Trophoblast cell (in vitro differentiated cells and primary cell): ENCODE measurements around the gene SLC22A1.

Source experiments
- DNase-seq, 2 donors: peaks; one replicate each; pipeline ENCODE4 v3.0.0-alpha.2; 2016
- H2AFZ ChIP-seq: 2 replicates; pipeline ENCODE4 v1.6.1; 2013; ENCODE audit warnings: low read length, moderate library complexity, mild to moderate bottlenecking; ENCODE audit not compliant: insufficient read depth, poor library complexity
- H2AK5ac ChIP-seq: 2 replicates; pipeline ENCODE4 v1.6.1; 2013; ENCODE audit warnings: mild to moderate bottlenecking, low read length
- H2BK120ac ChIP-seq: 2 replicates; pipeline ENCODE4 v1.6.1; 2013; ENCODE audit warnings: low read length, mild to moderate bottlenecking, moderate library complexity; ENCODE audit not compliant: insufficient read depth, poor library complexity
- H2BK12ac ChIP-seq: 2 replicates; pipeline ENCODE4 v1.6.1; 2013; ENCODE audit warnings: mild to moderate bottlenecking, low read length, moderate library complexity
- H2BK5ac ChIP-seq: 2 replicates; pipeline ENCODE4 v1.6.1; 2013; ENCODE audit warnings: low read length, low read depth, moderate library complexity, mild to moderate bottlenecking; ENCODE audit not compliant: poor library complexity
- H3K14ac ChIP-seq: 2 replicates; pipeline ENCODE4 v1.6.1; 2013; ENCODE audit warnings: mild to moderate bottlenecking, low read length
- H3K18ac ChIP-seq: 2 replicates; pipeline ENCODE4 v1.6.1; 2013; ENCODE audit warnings: mild to moderate bottlenecking, low read length
- H3K23ac ChIP-seq: 2 replicates; pipeline ENCODE4 v1.6.1; 2013; ENCODE audit warnings: low read length
- H3K27ac ChIP-seq: 2 replicates; pipeline ENCODE4 v1.5.1; 2013; ENCODE audit warnings: low read depth, mild to moderate bottlenecking, inconsistent platforms, low read length, moderate library complexity
- H3K27me3 ChIP-seq: 2 replicates; pipeline ENCODE4 v1.6.1; 2013; ENCODE audit warnings: inconsistent platforms, mild to moderate bottlenecking, low read length, moderate library complexity; ENCODE audit not compliant: insufficient read depth
- H3K36me3 ChIP-seq, 2 experiments: 1 replicate in 1 of 2; 2 replicates in 1 of 2; pipeline ENCODE4 v1.6.1; 2013; ENCODE audit warnings: low read length in 2 of 2, mild to moderate bottlenecking in 2 of 2, moderate library complexity in 1 of 2; ENCODE audit not compliant: insufficient read depth in 2 of 2, control insufficient read depth in 1 of 2
- H3K4ac ChIP-seq: 2 replicates; pipeline ENCODE4 v1.6.1; 2013; ENCODE audit warnings: low read depth, mild to moderate bottlenecking, low read length, moderate library complexity
- H3K4me1 ChIP-seq, 2 experiments: 1 replicate in 1 of 2; 2 replicates in 1 of 2; pipeline ENCODE4 v1.6.1; 2013; ENCODE audit warnings: low read length in 2 of 2, mild to moderate bottlenecking in 2 of 2, moderate library complexity in 1 of 2; ENCODE audit not compliant: insufficient read depth in 2 of 2, control insufficient read depth in 1 of 2
- H3K4me2 ChIP-seq: 2 replicates; pipeline ENCODE4 v1.6.1; 2013; ENCODE audit warnings: inconsistent platforms, mild to moderate bottlenecking, low read length, moderate library complexity
- H3K4me3 ChIP-seq: 2 replicates; pipeline ENCODE4 v1.5.1; 2013; ENCODE audit warnings: mild to moderate bottlenecking, low read depth, low read length, inconsistent platforms
- H3K79me1 ChIP-seq: one replicate; pipeline ENCODE4 v1.6.1; 2013; ENCODE audit warnings: low read length
- H3K79me2 ChIP-seq: 2 replicates; pipeline ENCODE4 v1.6.1; 2013; ENCODE audit warnings: low read length, mild to moderate bottlenecking; ENCODE audit not compliant: control insufficient read depth, insufficient read depth, poor library complexity
- H3K9ac ChIP-seq: 2 replicates; pipeline ENCODE4 v1.6.1; 2013; ENCODE audit warnings: mild to moderate bottlenecking, low read length
- H3K9me3 ChIP-seq: 2 replicates; pipeline ENCODE4 v1.6.1; 2013; ENCODE audit warnings: low read depth, mild to moderate bottlenecking, control low read depth, inconsistent platforms, low read length; ENCODE audit not compliant: insufficient read depth
- H4K12ac ChIP-seq: 2 replicates; pipeline ENCODE4 v1.6.1; 2013; ENCODE audit warnings: low read depth, mild to moderate bottlenecking, low read length, moderate library complexity
- H4K8ac ChIP-seq: 2 replicates; pipeline ENCODE4 v1.6.1; 2013; ENCODE audit warnings: low read depth, mild to moderate bottlenecking, low read length, moderate library complexity
- H4K91ac ChIP-seq: one replicate; pipeline ENCODE4 v1.6.1; 2013; ENCODE audit warnings: low read depth, mild to moderate bottlenecking, low read length, moderate library complexity
- WGBS: extraction: QIAGEN DNeasy Blood & Tissue Kit; methylation state at CpG from one replicate; pipeline ENCODE4 v1.1.7; 2013; ENCODE audit warnings: missing lambda C conversion rate; ENCODE audit not compliant: insufficient read length, insufficient coverage; ENCODE audit errors: extremely low coverage; 5-methylcytosine and 5-hydroxymethylcytosine counted together

SLC22A1 gene

DNA sequence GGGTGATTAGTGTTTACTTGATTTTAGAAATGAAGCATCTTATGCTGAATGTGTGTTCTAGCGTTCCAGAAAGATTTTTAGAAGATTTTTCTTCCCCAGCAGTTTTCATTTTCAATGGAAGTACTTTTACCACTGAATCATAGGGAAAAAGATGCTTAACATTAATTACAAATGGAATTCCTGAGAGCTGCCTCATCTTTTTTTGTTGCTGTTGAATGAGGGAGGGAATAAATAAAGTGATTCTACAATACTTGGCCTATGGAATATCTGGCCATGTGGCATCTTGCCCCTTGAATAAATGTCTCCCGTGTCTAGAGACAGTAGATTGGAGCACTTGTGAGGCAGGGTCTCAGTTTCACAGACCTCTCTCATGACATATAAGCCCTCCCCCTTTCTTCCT, 44.1 kb upstream of the SLC22A1 start:
- no peak overlapping the region for H3K18ac ChIP-seq
- no peak overlapping the region for H2BK120ac ChIP-seq
- no peak overlapping the region for H4K12ac ChIP-seq
- no peak overlapping the region for H3K9ac ChIP-seq
- H2AFZ ChIP-seq, result no peak overlapping the region
- H3K23ac ChIP-seq, result no peak overlapping the region
- H3K9me3 ChIP-seq, result peaks cover 15% of the 10 kb centered on the region
- H4K91ac ChIP-seq, result no peak overlapping the region
- no peak overlapping the region for H3K4me3 ChIP-seq
- no peaks in the 10 kb centered on the region for H3K79me2 ChIP-seq
- H3K4ac ChIP-seq, result no peak overlapping the region
- H2BK5ac ChIP-seq, result no peak overlapping the region
- H3K27ac ChIP-seq, result no peak overlapping the region
- H3K14ac ChIP-seq, result no peak overlapping the region
- no peaks in the 10 kb centered on the region for H3K4me1 ChIP-seq
- peaks cover 57 to 72% of the 10 kb centered on the region in 2 experiments for H3K36me3 ChIP-seq
- WGBS, result no CpG with 5 or more reads among the region's 2 CpGs
- no peak overlapping the region for H2BK12ac ChIP-seq
- no peak overlapping the region for H3K4me2 ChIP-seq
- H3K27me3 ChIP-seq, result no peaks in the 10 kb centered on the region
- no peak overlapping the region for H4K8ac ChIP-seq
- H3K79me1 ChIP-seq, result no peaks in the 10 kb centered on the region
- DNase-seq, result no peak
- H2AK5ac ChIP-seq, result no peak overlapping the region

GRCh38 chr6:160078883-160079685, 42.5 kb upstream of the SLC22A1 start:
- Histone ChIP-seq H3K4me1 (no peaks in the 10 kb centered on the region), H2BK12ac (no peak overlapping the region), H3K27me3 (no peaks in the 10 kb centered on the region), H3K9me3 (peaks cover 15% of the 10 kb centered on the region), H4K91ac (no peak overlapping the region), H3K36me3 (peaks cover 54 to 67% of the 10 kb centered on the region in 2 experiments), H3K79me1 (no peaks in the 10 kb centered on the region), H3K14ac (no peak overlapping the region), H3K18ac (no peak overlapping the region), H2AK5ac (no peak overlapping the region), H2BK120ac (no peak overlapping the region), H3K23ac (no peak overlapping the region), H4K8ac (no peak overlapping the region), H3K27ac (no peak overlapping the region), H3K4me2 (no peak overlapping the region), H2AFZ (no peak overlapping the region), H3K79me2 (no peaks in the 10 kb centered on the region), H3K4me3 (no peak overlapping the region), H2BK5ac (no peak overlapping the region), H3K4ac (no peak overlapping the region), H3K9ac (no peak overlapping the region), H4K12ac (no peak overlapping the region)
- no CpG with 5 or more reads among the region's 23 CpGs for WGBS
- DNase-seq, result no peak

DNA sequence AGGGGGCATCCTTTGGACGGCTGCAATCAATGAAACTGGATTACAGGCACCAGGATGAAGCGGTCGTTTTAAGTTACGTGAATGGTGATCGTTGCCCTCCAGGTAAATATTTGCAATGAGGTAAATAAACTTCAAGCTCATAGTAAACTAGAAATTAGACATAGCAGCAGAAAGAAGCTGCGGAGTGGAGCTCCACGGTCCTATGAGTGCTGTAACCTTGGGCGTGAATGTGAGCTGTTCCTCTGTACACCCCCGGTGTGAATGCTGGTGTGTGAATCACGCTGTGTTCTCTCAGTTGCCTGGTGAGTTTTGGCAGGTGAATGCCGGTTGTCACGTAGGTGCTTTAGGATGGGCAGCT, 42.0 kb upstream of the SLC22A1 start:
- Histone ChIP-seq H2BK12ac (no peak overlapping the region), H3K9me3 (peaks cover 15% of the 10 kb centered on the region), H2AK5ac (no peak overlapping the region), H3K18ac (no peak overlapping the region), H3K14ac (no peak overlapping the region), H3K27ac (no peak overlapping the region), H3K9ac (no peak overlapping the region), H4K12ac (no peak overlapping the region), H2BK120ac (no peak overlapping the region), H4K91ac (no peak overlapping the region), H3K4me1 (no peaks in the 10 kb centered on the region), H3K79me1 (no peaks in the 10 kb centered on the region), H3K27me3 (no peaks in the 10 kb centered on the region), H2AFZ (no peak overlapping the region), H3K4ac (no peak overlapping the region), H3K4me2 (no peak overlapping the region), H3K36me3 (peaks cover 58 to 71% of the 10 kb centered on the region in 2 experiments), H2BK5ac (no peak overlapping the region), H3K4me3 (no peak overlapping the region), H3K79me2 (no peaks in the 10 kb centered on the region), H3K23ac (no peak overlapping the region), H4K8ac (no peak overlapping the region)
- no CpG with 5 or more reads among the region's 12 CpGs for WGBS
- peak in 1 of 2 donors; percentile 57 for DNase-seq

GRCh38 chr6:160080097-160080496, 41.5 kb upstream of the SLC22A1 start:
- no peak overlapping the region for H4K8ac ChIP-seq
- no peak overlapping the region for H3K4me3 ChIP-seq
- peaks cover 59 to 71% of the 10 kb centered on the region in 2 experiments for H3K36me3 ChIP-seq
- H2BK120ac ChIP-seq, result no peak overlapping the region
- H3K4ac ChIP-seq, result no peak overlapping the region
- DNase-seq, result no peak
- H3K9me3 ChIP-seq, result peaks cover 15% of the 10 kb centered on the region
- H3K23ac ChIP-seq, result no peak overlapping the region
- no peak overlapping the region for H2BK12ac ChIP-seq
- no peak overlapping the region for H2AK5ac ChIP-seq
- H4K91ac ChIP-seq, result no peak overlapping the region
- no peak overlapping the region for H2AFZ ChIP-seq
- H3K9ac ChIP-seq, result no peak overlapping the region
- H3K18ac ChIP-seq, result no peak overlapping the region
- no peaks in the 10 kb centered on the region for H3K79me1 ChIP-seq
- H3K4me2 ChIP-seq, result no peak overlapping the region
- no peak overlapping the region for H4K12ac ChIP-seq
- H3K79me2 ChIP-seq, result no peaks in the 10 kb centered on the region
- no peaks in the 10 kb centered on the region for H3K27me3 ChIP-seq
- H3K27ac ChIP-seq, result no peak overlapping the region
- H3K14ac ChIP-seq, result no peak overlapping the region
- WGBS, result no CpG with 5 or more reads among the region's 17 CpGs
- H3K4me1 ChIP-seq, result no peaks in the 10 kb centered on the region
- no peak overlapping the region for H2BK5ac ChIP-seq
